GM18517 (cell line): ENCODE results near the gene CRTC1.

ENCODE experiments used
- ATAC-seq: cut with Tn5 transposase; IDR thresholded peaks from one replicate; pipeline ENCODE4 v1.9.1; 2021; ENCODE audit warnings: mild to moderate bottlenecking, moderate library complexity; ENCODE audit not compliant: unreplicated experiment

The CRTC1 gene

DNA sequence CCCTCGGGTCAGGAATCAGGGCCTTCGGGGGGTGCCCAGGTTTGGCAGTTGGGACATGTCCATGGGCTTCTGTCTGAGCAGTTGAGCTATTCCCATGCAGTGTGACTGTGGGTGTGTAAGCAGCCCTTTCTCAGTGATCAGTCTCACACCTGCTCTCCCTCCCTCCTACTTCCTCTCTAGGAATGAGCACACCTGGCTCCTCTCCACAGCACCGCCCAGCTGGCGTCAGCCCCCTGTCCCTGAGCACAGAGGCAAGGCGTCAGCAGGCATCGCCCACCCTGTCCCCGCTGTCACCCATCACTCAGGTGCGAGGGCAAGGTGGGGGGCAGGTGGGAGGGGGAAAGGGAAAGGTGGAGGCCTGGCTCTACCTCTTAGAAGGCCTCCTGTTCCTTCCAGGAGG, 81.7 kb downstream of the CRTC1 start:
- ATAC-seq = no peak

DNA sequence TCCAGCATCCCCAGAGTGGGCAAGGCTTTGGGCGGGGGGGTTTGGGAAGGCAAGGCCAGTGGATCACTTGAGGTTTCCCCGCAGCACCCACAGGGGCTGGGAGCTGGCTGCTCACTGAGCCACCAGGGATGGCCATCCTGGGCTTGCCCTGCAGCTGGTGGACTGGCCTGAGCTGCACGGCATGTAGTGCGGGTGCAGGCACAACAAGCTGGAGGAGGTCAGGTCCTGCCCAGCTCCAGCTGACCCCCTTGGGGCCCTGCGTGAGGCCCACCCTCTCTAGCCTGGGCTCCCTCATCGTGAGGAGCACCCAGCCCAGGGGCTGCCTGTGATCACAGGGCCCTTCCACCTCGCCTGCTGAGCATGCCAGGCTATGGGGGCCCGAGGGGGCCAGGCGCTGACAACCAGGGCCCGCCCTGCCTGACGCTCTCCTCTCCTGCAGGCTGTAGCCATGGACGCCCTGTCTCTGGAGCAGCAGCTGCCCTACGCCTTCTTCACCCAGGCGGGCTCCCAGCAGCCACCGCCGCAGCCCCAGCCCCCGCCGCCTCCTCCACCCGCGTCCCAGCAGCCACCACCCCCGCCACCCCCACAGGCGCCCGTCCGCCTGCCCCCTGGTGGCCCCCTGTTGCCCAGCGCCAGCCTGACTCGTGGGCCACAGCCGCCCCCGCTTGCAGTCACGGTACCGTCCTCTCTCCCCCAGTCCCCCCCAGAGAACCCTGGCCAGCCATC, 84.7 kb downstream of the CRTC1 start:
- no peak for ATAC-seq

DNA sequence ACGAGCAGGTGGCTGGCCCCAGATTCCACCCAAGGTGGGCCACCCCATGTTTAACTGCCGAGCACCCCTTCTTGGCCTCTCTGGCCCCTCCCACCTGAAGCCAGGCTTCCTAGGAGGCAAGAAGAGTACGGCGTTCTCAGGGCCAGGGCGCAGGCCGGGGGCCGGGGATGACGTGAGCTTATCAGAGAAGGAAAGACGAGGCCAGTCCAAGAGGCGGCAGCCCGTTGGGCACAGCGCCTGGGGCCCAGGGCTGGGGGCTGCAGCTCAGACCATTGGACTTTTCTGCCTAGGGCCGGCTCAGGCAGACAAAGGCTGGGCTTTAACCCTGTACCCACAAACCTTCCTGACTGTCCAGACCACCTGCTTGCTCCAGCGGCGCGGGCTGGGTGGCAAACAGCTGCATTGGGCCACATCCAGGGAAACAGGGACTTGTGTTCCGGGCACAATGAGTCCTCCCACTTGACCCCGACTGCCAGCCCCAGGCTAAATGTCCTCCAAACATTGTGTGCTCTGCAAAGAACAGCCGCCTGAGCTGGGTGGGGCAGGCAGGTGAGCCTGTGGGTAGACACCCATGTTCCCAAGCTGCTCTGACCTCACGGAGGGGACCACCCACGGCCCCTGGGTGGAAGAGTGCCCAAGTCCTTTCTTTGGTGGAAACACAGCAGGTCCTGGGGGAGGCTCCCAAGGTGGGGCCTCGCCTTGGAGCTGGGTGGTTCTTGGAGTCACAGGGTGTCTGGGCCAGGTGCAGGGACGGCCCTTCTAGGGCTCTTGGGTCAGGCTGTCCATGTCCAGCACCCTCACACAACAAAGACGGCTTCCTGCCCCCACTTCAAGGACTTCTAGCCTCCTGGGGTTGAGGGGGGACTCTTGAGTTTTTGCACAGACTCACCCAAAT, 85.8 kb downstream of the CRTC1 start:
- no peak for ATAC-seq

DNA sequence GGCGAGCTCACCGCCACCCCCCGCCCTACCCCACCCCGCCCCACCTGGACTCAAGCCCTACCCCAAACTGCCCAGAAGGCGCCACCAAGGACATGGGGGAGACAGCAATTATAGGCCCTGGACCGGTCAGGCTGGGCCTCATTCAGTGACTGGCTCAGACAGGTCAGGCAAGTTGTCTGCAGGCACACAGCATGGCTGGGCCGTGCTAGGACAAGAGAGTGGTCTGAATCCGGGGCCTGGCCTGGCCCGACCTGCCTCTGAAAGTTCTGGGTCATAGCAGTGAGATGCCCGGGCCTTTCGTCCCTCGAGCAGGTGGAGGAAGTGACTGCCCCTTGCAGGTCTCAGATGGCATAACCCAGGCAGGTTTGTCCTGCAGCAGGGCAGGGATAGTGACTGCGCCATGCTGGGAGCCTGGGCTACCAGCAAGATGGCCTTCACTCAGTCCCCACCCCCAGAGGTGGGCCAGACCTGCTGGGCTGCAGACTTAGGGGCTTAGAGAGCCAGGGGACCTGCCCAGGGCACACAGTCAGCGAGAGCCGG, 86.6 kb downstream of the CRTC1 start:
- ATAC-seq = no peak

DNA sequence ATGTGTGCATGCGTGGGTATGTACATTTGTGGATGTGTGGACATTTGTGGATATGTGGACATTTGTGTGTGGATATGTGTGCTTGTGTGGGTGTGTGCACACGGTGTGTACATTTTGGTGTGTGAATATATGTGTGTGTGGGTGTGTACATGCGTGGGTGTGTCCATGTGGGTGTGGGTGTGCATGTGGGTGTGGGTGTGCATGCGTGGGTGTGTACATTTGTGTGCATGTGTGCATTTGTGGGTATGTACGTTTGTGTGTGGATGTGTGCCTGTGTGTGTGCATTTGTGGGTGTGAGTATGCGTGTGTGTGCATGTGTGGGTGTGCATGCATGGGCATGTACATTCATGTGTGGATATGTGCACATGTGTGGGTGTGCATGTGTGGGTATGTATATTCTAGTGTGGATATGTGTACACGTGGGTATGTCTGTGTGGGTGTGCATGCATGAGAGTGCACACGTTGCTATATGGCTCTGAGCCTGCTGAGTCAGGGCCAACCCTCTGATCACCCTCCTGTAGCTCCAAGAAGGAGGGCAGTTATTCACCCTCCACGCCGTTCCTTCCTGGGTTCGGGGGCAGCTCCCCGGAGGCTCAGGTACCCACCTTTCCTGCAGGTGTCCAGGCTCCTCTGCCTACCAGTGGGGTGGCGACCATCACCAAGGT, 87.3 kb downstream of the CRTC1 start:
- ATAC-seq = no peak

DNA sequence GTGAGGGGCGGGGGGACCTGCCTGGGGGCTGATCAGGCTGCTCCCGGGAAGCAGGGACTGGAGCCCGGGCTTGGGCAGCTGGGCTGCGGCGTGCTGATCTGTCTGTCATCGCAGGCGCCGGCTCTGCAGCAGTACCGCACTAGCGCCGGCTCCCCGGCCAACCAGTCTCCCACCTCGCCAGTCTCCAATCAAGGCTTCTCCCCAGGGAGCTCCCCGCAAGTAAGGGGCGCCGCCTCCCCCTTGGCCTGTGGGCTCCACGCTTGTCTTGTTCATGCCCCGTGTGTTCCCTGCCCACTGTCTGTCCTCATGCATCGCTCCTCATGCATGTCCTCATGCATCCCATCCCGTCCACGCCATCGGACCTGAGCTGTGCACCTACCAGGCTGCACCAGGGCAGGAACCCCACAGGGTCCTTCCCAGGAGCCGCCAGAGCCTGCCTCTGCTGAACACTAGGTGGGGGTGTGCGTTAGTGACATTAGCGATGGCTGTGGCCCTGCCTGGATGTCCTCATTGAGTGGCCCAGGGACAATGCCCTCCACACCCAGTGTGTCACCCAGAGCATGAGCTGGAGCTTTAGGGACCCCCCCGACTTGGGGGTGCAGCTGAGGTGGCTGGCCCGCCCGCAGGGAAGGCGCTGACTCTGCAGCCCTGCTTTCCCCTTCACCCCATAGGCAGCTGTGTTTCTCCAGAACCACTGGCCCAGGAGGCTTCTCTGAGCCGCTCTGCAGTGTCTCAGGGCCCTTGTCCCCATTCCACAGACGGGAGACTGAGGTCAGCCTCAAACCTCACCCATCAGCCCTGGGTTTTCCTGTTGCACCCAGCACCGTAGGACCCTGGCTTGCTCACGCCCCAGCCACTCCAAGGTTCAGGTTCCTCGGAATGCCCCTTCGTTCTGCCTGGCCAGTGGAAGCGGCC, 88.1 kb downstream of the CRTC1 start:
- ATAC-seq = no peak

DNA sequence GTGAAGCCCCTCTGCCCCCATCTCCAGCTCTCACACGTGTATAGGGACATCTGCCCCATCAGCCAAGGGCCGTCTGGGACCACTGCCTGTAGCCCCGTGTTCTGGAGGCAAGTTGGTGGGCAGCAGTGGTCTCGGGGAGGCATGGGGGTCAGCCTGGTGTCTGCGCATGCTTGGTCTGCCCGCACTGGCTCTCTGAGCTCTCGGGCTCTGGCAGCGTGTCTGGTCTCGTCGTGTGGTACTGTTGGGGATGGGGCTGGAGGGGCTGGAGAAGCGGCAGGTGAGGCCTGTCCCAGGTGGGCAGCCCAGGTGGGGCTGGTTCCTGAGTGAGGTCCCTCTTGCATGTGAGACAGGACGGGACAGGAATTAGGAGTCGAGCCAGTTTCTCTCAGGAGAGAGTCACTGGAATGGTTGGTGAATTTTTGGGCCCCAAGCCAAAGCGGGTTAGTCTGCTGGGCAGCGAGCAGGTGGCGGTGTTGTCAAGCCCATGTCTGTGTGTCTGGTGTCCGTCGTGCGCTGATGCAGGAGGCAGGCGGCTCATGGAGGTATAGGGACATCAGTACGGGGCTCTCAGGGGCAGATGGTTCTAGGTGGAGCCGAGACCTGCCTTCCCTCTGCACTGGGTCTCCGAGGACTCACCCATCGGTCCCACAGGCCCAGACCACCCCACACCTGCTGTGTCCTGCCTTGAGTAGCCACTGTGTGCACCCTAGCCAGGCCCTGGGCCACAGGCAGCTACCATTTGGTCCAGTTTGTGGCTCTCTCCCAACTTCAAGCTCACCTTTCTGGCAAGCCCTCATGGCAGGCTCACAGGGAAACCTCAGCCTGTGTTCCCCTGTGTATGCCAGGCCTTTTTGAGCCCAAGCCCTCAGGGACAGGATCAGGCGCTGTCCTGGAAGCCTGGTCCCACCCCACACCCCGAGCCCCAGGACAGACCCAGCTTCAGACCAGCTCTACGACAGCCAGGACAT, 89.4 kb downstream of the CRTC1 start:
- no peak for ATAC-seq

DNA sequence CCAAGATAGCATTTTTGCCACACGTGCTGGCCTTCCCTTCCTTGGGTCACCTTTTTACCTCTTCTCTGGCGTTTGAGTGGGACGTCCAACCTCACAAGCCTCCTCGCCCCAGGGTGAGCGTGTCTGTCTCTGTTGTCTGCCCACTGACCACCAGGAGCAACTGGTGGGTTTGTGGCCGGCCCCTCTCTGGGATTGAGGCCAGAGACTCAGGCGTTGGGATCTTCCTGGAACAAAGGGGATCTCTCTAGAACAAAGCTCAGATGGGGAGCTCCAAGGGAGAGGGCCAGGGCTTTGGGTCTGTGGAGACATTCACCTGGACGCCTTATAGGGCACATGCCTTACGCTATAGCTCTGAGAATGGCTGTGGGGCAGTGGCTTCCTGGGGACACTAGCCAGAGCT, 90.2 kb downstream of the CRTC1 start:
- ATAC-seq = no peak

DNA sequence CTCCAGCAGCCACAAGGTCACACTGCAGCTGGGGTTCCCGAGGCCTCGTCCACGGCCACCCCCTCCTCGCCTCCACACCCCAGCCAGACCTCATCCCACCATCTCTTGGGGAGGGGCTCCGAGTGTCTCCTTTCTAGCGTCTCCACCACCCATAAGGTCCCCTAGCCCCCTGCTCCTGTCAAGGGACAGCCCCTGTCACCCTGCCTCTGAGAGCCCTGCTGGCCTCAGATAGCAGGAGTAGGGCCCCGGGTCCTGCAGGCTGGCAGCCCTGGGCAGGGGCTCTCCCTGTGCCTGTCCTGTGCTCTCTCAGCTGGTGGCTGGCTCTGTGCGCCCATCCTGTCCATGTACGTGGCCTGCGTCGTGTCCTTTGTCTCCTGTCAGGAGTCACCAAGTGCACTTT, 90.6 kb downstream of the CRTC1 start:
- no peak for ATAC-seq

DNA sequence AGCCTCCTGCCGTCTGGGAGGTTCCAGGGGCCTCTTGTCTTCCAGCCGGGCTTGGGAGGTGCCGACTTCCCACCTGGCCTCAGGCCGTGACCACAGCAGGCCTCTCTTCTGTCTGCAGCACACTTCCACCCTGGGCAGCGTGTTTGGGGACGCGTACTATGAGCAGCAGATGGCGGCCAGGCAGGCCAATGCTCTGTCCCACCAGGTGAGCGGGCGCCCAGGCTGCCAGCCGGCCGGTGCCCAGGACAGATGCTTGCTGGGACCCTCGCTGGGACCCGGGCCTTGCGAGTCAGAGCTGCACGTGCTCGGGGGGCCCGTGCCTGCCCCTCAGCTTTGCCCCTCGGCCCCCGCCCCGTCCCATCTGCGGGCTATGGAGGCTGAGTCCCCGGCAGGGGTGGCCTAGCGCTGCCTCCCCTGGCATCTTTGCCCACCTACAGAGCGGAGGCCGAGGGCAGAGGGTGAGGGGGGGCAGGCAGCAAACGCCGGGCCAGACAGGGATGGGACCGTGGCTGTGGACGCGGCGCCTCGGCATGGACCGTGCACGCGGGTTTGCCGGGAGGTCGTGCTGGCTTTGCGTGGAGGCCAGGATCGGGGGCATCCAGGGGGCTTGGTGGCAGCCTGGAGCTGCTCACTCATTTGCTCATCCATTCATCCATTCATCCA, 91.4 kb downstream of the CRTC1 start:
- no peak for ATAC-seq

DNA sequence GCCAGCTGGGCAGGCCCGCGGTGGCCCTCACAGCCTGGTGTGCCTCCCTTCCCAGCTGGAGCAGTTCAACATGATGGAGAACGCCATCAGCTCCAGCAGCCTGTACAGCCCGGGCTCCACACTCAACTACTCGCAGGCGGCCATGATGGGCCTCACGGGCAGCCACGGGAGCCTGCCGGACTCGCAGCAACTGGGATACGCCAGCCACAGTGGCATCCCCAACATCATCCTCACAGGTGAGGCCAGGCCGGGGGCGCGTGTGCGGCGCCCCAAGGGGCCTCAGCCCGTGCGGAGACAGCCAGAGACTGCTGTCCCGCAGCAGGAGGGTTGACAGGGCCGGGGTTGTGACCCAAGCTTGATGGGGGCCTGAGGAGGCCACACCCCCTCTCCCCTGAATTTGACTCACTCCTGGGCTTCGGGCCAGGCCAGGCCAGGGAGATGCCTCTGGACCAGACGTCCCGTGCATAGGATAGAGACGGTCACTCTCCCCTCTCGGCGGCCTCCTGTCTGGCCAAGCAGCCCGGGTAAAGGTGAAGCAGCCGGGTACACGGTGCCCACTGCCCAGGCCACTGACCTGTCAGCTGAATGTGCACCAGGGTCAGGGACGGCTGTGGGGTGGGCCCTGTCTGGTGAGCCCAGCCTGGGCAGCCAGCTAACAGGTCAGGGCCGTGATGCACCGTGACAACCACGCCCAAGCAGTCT, 92.3 kb downstream of the CRTC1 start:
- no peak for ATAC-seq

DNA sequence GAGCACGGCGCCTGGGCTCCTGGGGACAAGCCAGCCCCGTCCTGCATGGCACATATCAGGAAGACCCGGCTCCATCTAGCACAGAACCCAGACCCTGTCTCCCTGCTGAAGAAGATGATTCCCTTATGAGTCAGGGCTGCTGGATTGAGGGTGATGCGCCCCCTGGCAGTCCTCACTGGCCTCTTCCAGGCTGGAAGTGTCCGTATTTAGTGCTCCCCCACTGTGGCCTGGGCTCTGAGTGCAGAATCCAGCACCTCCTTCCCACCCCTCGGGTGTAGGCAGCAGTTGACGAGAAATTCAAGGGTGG, 92.8 kb downstream of the CRTC1 start:
- no peak for ATAC-seq

DNA sequence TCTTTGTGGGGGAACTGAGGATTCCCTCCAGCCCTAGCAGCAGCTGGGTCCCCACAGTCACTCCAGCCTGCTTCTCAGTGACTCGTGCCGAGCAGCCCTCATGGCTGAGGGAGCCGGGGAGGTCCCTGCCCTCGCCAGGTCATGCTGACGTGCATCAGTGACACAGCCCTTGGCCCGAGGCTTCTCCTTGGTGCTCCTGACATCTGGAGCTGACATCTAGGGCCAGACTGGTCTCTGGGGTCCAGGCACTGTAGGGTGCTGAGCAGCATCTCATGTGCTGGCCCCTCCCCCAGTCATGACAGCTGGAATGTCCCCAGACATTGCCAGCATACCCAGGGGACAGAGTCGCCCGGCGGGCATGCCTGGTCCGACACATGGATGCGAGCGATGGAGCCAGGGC, 93.3 kb downstream of the CRTC1 start:
- no peak for ATAC-seq

DNA sequence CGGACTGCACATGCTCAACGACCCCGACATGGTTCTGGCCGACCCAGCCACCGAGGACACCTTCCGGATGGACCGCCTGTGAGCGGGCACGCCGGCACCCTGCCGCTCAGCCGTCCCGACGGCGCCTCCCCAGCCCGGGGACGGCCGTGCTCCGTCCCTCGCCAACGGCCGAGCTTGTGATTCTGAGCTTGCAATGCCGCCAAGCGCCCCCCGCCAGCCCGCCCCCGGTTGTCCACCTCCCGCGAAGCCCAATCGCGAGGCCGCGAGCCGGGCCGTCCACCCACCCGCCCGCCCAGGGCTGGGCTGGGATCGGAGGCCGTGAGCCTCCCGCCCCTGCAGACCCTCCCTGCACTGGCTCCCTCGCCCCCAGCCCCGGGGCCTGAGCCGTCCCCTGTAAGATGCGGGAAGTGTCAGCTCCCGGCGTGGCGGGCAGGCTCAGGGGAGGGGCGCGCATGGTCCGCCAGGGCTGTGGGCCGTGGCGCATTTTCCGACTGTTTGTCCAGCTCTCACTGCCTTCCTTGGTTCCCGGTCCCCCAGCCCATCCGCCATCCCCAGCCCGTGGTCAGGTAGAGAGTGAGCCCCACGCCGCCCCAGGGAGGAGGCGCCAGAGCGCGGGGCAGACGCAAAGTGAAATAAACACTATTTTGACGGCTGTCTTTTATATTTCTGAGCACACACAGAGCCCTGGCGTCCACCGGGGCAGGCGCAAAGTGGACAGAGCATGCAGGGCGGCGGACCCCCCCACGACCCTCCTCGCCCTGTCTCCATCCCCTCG, 94.0 kb downstream of the CRTC1 start:
- no peak for ATAC-seq

DNA sequence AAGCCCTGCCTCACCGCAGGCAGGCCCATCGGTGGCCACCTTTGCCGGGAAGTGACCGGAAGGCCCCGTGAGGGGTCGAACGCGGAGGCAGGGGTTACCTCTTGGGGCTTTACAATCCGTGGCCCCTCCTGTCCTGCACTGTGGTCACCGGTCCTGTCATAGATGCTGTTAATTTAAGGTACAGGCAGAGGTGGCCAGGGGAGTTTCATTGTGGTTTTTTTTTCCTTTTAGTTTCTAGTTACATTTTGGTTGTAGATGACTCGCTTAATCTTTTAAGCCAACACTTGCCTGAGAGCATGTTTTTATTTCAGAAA, 94.6 kb downstream of the CRTC1 start:
- ATAC-seq = no peak

DNA sequence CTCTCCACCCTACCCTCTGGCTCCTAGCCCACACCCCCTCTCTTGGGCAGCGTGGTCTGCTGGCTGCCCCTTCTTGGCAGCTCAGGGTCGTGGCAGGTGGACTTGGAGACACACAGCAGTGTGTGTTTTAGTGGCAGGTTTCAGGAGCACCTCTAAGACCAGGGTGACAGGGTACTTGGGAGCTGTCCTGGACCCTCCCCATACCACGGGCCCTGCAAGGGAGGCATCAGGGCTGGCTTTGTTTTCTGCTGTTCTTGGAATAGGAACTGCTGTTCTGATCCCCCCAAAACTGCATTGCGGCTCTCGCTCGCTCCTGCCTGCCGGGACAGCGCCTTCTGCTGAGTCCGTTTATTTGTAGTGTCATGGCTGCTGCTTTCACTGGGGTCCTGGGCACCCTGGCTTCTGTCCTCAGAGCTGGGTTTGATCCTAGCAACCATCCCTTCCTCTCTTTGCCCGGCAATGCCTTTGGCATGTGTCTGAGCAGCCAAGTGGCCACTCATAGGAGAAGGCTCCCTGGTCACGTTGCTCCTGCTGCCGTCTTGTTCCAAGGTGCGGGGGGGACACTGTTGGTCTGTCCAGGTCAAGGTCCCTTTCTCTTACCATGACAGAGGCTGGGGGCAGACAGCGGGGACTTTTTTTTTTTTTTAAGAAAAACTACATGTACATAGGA, 95.5 kb downstream of the CRTC1 start:
- ATAC-seq = no peak

DNA sequence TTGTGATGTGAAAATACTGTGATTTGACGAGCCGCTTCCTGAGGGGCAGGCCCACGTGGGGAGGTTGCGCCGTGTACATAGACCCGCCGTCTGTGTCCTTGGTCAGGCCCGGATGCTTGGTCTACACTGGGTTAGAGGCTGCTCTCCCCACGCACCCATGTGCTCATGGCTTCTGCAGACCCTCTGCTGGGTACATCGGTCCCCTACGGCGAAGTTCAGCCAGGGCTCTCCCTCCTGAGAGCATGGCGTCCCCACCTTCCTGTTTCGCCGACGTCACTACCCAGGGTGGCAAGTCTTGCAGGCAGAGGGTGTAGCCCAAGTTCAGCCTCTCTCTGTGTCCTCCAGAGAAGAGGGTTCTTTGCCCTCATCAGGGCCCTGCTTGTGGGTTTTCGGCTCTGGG, 96.6 kb downstream of the CRTC1 start:
- ATAC-seq = no peak
